Right lobe of liver (tissue), 4 donors: ENCODE data around the gene CALCOCO2.

Experiments
- POLR2A ChIP-seq: fragments of 450-650 bp; IDR thresholded peaks from one replicate; pipeline ENCODE4 v1.6.1; 2017; ENCODE audit warnings: antibody characterized with exemption, mild to moderate bottlenecking
- TF ChIP-seq, protein P1 (sequence below), 4 donors: fragments of 200-600 bp in 3 of 4; fragments of 450-650 bp in 1 of 4; IDR thresholded peaks; one replicate each; pipeline versions ENCODE4 v1.5.1 to v1.8.0; 2016 to 2022; ENCODE audit warnings: antibody characterized with exemption in 4 of 4, mild to moderate bottlenecking in 2 of 4
- donor health status: DM: no; HTN: no; CAD: no.
- donor health status: DM: no; HTN: no; CAD: no.
- donor health status: DM: no; HTN: yes; CAD: no.

DNA sequence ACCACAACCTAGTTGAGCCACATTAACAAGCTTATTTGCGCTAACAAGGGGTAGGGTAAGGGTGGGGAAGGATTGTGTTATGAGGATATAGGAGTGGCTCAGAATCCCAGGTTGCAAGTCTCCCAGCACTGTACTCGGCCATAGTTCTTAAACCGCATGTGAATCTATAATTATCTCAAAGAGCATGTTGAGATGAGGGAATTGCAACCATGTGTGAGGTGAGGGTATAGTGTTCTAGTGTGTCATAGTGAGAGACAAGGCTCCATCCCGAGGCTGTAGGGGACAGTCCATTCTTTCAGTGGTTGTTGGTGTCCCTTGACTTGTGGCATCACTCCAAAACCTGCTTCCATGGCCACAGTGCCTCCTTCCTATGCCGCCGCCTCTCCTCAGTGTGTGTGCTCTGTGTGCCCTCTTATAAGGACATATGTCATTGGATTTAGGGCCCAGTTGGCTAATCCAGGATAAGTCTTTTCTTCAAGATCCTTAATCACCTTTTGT is 39.0 kb downstream of the CALCOCO2 start:
- TF ChIP-seq, protein P1, sequence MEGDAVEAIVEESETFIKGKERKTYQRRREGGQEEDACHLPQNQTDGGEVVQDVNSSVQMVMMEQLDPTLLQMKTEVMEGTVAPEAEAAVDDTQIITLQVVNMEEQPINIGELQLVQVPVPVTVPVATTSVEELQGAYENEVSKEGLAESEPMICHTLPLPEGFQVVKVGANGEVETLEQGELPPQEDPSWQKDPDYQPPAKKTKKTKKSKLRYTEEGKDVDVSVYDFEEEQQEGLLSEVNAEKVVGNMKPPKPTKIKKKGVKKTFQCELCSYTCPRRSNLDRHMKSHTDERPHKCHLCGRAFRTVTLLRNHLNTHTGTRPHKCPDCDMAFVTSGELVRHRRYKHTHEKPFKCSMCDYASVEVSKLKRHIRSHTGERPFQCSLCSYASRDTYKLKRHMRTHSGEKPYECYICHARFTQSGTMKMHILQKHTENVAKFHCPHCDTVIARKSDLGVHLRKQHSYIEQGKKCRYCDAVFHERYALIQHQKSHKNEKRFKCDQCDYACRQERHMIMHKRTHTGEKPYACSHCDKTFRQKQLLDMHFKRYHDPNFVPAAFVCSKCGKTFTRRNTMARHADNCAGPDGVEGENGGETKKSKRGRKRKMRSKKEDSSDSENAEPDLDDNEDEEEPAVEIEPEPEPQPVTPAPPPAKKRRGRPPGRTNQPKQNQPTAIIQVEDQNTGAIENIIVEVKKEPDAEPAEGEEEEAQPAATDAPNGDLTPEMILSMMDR (IDR thresholded peaks at IDR 0.05), result no peak
- TF ChIP-seq POLR2A, result no peak
